ENCODE measurements around the gene RNF214. TPM values are rescaled to one million over a fixed set of nuclear protein-coding genes. Genes with fewer than 3 reads are reported as not detected.

RNF214 gene
- total and polyA plus RNA-seq, 2 donors (not counting 1 experiment from before 2014, with no cell fraction given): 16.0 to 36.1 TPM

GRCh38 chr11:117194267-117194666 is 38.2 kb upstream of the RNF214 start:
- 99% methylated on average over 5 of the region's 5 CpGs for WGBS (ENCODE audit: insufficient coverage)
- POLR2A ChIA-PET: no interaction called here
- Histone ChIP-seq H3K4me3 (ENCODE audit: control extremely low read depth in 1 of 5, extremely low read depth in 1 of 5, insufficient read depth in 1 of 5, low read depth in 2 of 5, low read length in 4 of 5) (no peak overlapping the region), H3K9ac (ENCODE audit: low read length) (no peak overlapping the region), H3K4me2 (replicated peaks; ENCODE audit: low read depth, low read length, poor library complexity, severe bottlenecking) (no peak overlapping the region), H3K79me2 (ENCODE audit: control insufficient read depth, insufficient read depth, low read length) (peaks cover 22% of the 10 kb centered on the region), H3K36me3 (replicated peaks in 1 of 2; ENCODE audit: control extremely low read depth in 1 of 2, control insufficient read depth in 1 of 2, extremely low read depth in 1 of 2, insufficient read depth in 2 of 2, low read length in 1 of 2) (peaks cover 0 to 74% of the 10 kb centered on the region in 2 experiments), H3K27ac (ENCODE audit: low read length in 2 of 2) (no peak overlapping the region), H3K9me3 (ENCODE audit: control extremely low read depth in 1 of 3, control insufficient read depth in 2 of 3, insufficient read depth in 1 of 3, low read length in 2 of 3) (no peaks in the 10 kb centered on the region), H4K20me1 (ENCODE audit: control insufficient read depth, insufficient read depth, low read length, poor library complexity, severe bottlenecking) (peaks cover 11% of the 10 kb centered on the region), H3K27me3 (replicated peaks in 1 of 4; ENCODE audit: control extremely low read depth in 1 of 4, control insufficient read depth in 3 of 4, insufficient read depth in 4 of 4, low read length in 3 of 4) (no peaks in the 10 kb centered on the region), H3K4me1 (ENCODE audit: control insufficient read depth in 2 of 2, insufficient read depth in 2 of 2, low read length in 2 of 2) (peaks cover 13 to 40% of the 10 kb centered on the region in 2 donors), H2AFZ (ENCODE audit: insufficient read depth, low read depth, low read length, poor library complexity, severe bottlenecking) (no peak overlapping the region)
- ATAC-seq (ENCODE audit: low read depth): no peak
- DNase-seq: no peak
- TF ChIP-seq EZH2 (IDR thresholded peaks at IDR 0.05; ENCODE audit: borderline replicate concordance, insufficient read depth, low read depth, low read length, poor library complexity, severe bottlenecking): no peak
- no peak for TF ChIP-seq CTCF (IDR thresholded peaks at IDR 0.05)
- peak overlapping the region; percentile 1 for H3K27ac Mint-ChIP-seq
- CTCF ChIA-PET: interaction anchor here (1.6 kb wide), 1 partner anchor 14 kb away, joined by 7 read pairs; no protein-coding TSS in a partner anchor
- no peaks in the 10 kb centered on the region for H3K9me3 Mint-ChIP-seq (ENCODE audit: insufficient read depth)
- H3K27me3 Mint-ChIP-seq: no peaks in the 10 kb centered on the region
- H3K4me3 Mint-ChIP-seq: no peak overlapping the region
- intact Hi-C loops (cut with micrococcal nuclease): no loop called here
- H3K4me1 Mint-ChIP-seq: peaks cover 46% of the 10 kb centered on the region

GRCh38 chr11:117195258-117195657 is 37.2 kb upstream of the RNF214 start:
- Histone ChIP-seq H3K27me3 (replicated peaks in 1 of 4; ENCODE audit: control extremely low read depth in 1 of 4, control insufficient read depth in 3 of 4, insufficient read depth in 4 of 4, low read length in 3 of 4) (no peaks in the 10 kb centered on the region), H3K4me3 (ENCODE audit: control extremely low read depth in 1 of 5, extremely low read depth in 1 of 5, insufficient read depth in 1 of 5, low read depth in 2 of 5, low read length in 4 of 5) (no peak overlapping the region), H3K36me3 (replicated peaks in 1 of 2; ENCODE audit: control extremely low read depth in 1 of 2, control insufficient read depth in 1 of 2, extremely low read depth in 1 of 2, insufficient read depth in 2 of 2, low read length in 1 of 2) (peaks cover 0 to 81% of the 10 kb centered on the region in 2 experiments), H3K27ac (ENCODE audit: low read length in 2 of 2) (no peak overlapping the region), H2AFZ (ENCODE audit: insufficient read depth, low read depth, low read length, poor library complexity, severe bottlenecking) (no peak overlapping the region), H3K9ac (ENCODE audit: low read length) (no peak overlapping the region), H3K79me2 (ENCODE audit: control insufficient read depth, insufficient read depth, low read length) (peaks cover 15% of the 10 kb centered on the region), H3K4me2 (replicated peaks; ENCODE audit: low read depth, low read length, poor library complexity, severe bottlenecking) (no peak overlapping the region), H4K20me1 (ENCODE audit: control insufficient read depth, insufficient read depth, low read length, poor library complexity, severe bottlenecking) (peaks cover 11% of the 10 kb centered on the region), H3K4me1 (ENCODE audit: control insufficient read depth in 2 of 2, insufficient read depth in 2 of 2, low read length in 2 of 2) (peaks cover 5 to 35% of the 10 kb centered on the region in 2 donors), H3K9me3 (ENCODE audit: control extremely low read depth in 1 of 3, control insufficient read depth in 2 of 3, insufficient read depth in 1 of 3, low read length in 2 of 3) (no peaks in the 10 kb centered on the region)
- Mint-ChIP-seq H3K27me3 (no peaks in the 10 kb centered on the region), H3K4me3 (no peak overlapping the region), H3K9me3 (ENCODE audit: insufficient read depth) (no peaks in the 10 kb centered on the region), H3K27ac (peak overlapping the region; percentile 50), H3K4me1 (peaks cover 39% of the 10 kb centered on the region)
- CTCF ChIA-PET: interaction anchor here (0.6 to 3.6 kb wide), 5 partner anchors 9 to 32 kb away, joined by 3 to 26 read pairs (median 5); no protein-coding TSS in a partner anchor
- POLR2A ChIA-PET: interaction anchor here (0.7 kb wide), 1 partner anchor 1140 kb away, joined by 7 read pairs; no protein-coding TSS in a partner anchor
- ATAC-seq (ENCODE audit: low read depth) (no peak), DNase-seq (no peak)
- TF ChIP-seq CTCF (IDR thresholded peaks at IDR 0.05) (no peak), EZH2 (IDR thresholded peaks at IDR 0.05; ENCODE audit: borderline replicate concordance, insufficient read depth, low read depth, low read length, poor library complexity, severe bottlenecking) (no peak)
- intact Hi-C loops (cut with micrococcal nuclease): no loop called here
- WGBS (ENCODE audit: insufficient coverage): 94% methylated on average over 4 of the region's 4 CpGs
